OCI-LY1 (cell line): ENCODE measurements around the gene MAP3K4.
"Not testable (repeated sequence)": the region's sequence is repeated elsewhere in the genome, so short reads cannot be mapped to it uniquely, and the experiment has no call there.

Source experiments
- H2AFZ ChIP-seq: fragments of 200-600 bp; sonication (generic), shearing (Covaris generic); 2 replicates; pipeline ENCODE4 v1.6.0; 2014; ENCODE audit warnings: antibody characterized with exemption, mild to moderate bottlenecking, low read length
- H3F3A ChIP-seq: fragments of 200-600 bp; sonication (generic), shearing (Covaris generic); 2 replicates; pipeline ENCODE4 v1.6.0; 2014; ENCODE audit warnings: mild to moderate bottlenecking, antibody characterized with exemption, low read length, moderate library complexity; ENCODE audit not compliant: insufficient read depth
- H3K27ac ChIP-seq: fragments of 200-600 bp; sonication (generic); 2 replicates; pipeline ENCODE4 v1.5.1; 2014; ENCODE audit warnings: low read length, mixed run types, mild to moderate bottlenecking, low read depth; ENCODE audit not compliant: poor library complexity, severe bottlenecking
- H3K27me3 ChIP-seq: fragments of 200-600 bp; sonication (generic); 2 replicates; pipeline ENCODE4 v1.6.0; 2014; ENCODE audit warnings: antibody characterized with exemption, mild to moderate bottlenecking, low read length, moderate library complexity; ENCODE audit not compliant: insufficient read depth
- H3K36me3 ChIP-seq: fragments of 200-600 bp; sonication (generic); 2 replicates; pipeline ENCODE4 v1.6.1; 2014; ENCODE audit warnings: mild to moderate bottlenecking, antibody characterized with exemption, low read length, moderate library complexity, mixed read lengths; ENCODE audit not compliant: insufficient read depth
- H3K4me1 ChIP-seq: fragments of 200-600 bp; sonication (generic); 2 replicates; pipeline ENCODE4 v1.5.1; 2014; ENCODE audit warnings: mild to moderate bottlenecking, low read length, moderate library complexity; ENCODE audit not compliant: insufficient read depth, severe bottlenecking
- H3K4me2 ChIP-seq: fragments of 200-600 bp; sonication (generic), shearing (Covaris generic); 2 replicates; pipeline ENCODE4 v1.6.1; 2014; ENCODE audit warnings: low read length
- H3K4me3 ChIP-seq: fragments of 200-600 bp; sonication (generic); 2 replicates; pipeline ENCODE4 v1.5.1; 2014; ENCODE audit warnings: low read length, low read depth, mild to moderate bottlenecking, mixed read lengths; ENCODE audit not compliant: poor library complexity, severe bottlenecking
- H3K79me2 ChIP-seq: fragments of 200-600 bp; shearing (Covaris generic); 2 replicates; pipeline ENCODE4 v1.6.1; 2016; ENCODE audit warnings: mixed run types, low read length, mixed read lengths; ENCODE audit not compliant: insufficient read depth
- H3K9ac ChIP-seq: fragments of 200-600 bp; sonication (generic), shearing (Covaris generic); 2 replicates; pipeline ENCODE4 v1.6.1; 2014; ENCODE audit warnings: mild to moderate bottlenecking, low read length, mixed read lengths
- H3K9me2 ChIP-seq: fragments of 200-600 bp; sonication (generic), shearing (Covaris generic); 2 replicates; pipeline ENCODE4 v1.6.1; 2014; ENCODE audit warnings: low read depth, mild to moderate bottlenecking, low read length, mixed read lengths
- H3K9me3 ChIP-seq: fragments of 200-600 bp; shearing (Covaris generic); 2 replicates; pipeline ENCODE4 v1.6.1; 2014; ENCODE audit warnings: low read length, mixed read lengths
- H4K20me1 ChIP-seq: fragments of 200-600 bp; sonication (generic), shearing (Covaris generic); 2 replicates; pipeline ENCODE4 v1.6.0; 2016; ENCODE audit warnings: mild to moderate bottlenecking, low read length; ENCODE audit not compliant: insufficient read depth
- CTCF ChIP-seq: fragments of 200-600 bp; sonication (generic), shearing (Covaris generic); IDR thresholded peaks from 2 replicates; pipeline ENCODE4 v1.5.1; 2017; ENCODE audit warnings: mild to moderate bottlenecking, antibody characterized with exemption, low read length, moderate library complexity, mixed read lengths
- EZH2 ChIP-seq: fragments of 200-600 bp; sonication (generic), shearing (Covaris generic); IDR thresholded peaks from 2 replicates; pipeline ENCODE4 v1.8.0; 2017; ENCODE audit warnings: borderline replicate concordance, mixed run types, mild to moderate bottlenecking, antibody characterized with exemption, low read length, moderate library complexity, mixed read lengths

The MAP3K4 gene

GRCh38 chr6:160979061-160979708 is 12.4 kb upstream of the MAP3K4 start:
- no peak overlapping the region for H3K4me3 ChIP-seq
- no peaks in the 10 kb centered on the region for H3K4me1 ChIP-seq
- TF ChIP-seq EZH2, result no peak
- no peak for TF ChIP-seq CTCF
- H3K36me3 ChIP-seq, result no peaks in the 10 kb centered on the region
- H3K9me2 ChIP-seq, result no peaks in the 10 kb centered on the region
- H3K79me2 ChIP-seq, result no peaks in the 10 kb centered on the region
- no peaks in the 10 kb centered on the region for H4K20me1 ChIP-seq
- H3K4me2 ChIP-seq, result no peak overlapping the region
- no peak overlapping the region for H3K9ac ChIP-seq
- no peaks in the 10 kb centered on the region for H3F3A ChIP-seq
- H3K27me3 ChIP-seq, result 0 out of 2 replicates have a peak, but pooled peaks cover 5% of the 10 kb centered on the region
- no peak overlapping the region for H2AFZ ChIP-seq
- no peak overlapping the region for H3K27ac ChIP-seq
- H3K9me3 ChIP-seq, result peaks cover 12% of the 10 kb centered on the region; the same call in 1 of the 2 replicates

- not testable (repeated sequence) for H3F3A ChIP-seq, H3K36me3 ChIP-seq, H3K4me2 ChIP-seq, H3K4me1 ChIP-seq, H3K79me2 ChIP-seq, H3K27me3 ChIP-seq, H2AFZ ChIP-seq, H4K20me1 ChIP-seq, H3K27ac ChIP-seq, H3K9ac ChIP-seq, H3K9me2 ChIP-seq, H3K4me3 ChIP-seq
- H3K9me3 ChIP-seq, result peaks cover 16% of the 10 kb centered on the region; the same call in 1 of the 2 replicates
Measured at GRCh38 chr6:160983377-160983948, 8.1 kb upstream of the MAP3K4 start.

- no peaks in the 10 kb centered on the region for H4K20me1 ChIP-seq
- no peaks in the 10 kb centered on the region for H3F3A ChIP-seq
- no peak overlapping the region for H3K4me3 ChIP-seq
- H3K27ac ChIP-seq, result no peak overlapping the region
- TF ChIP-seq CTCF, result no peak
- TF ChIP-seq EZH2, result no peak
- no peak overlapping the region for H3K4me2 ChIP-seq
- peaks cover 16% of the 10 kb centered on the region; the same call in 1 of the 2 replicates for H3K9me3 ChIP-seq
- H3K27me3 ChIP-seq, result no peaks in the 10 kb centered on the region; the same call in 1 of the 2 replicates
- H3K4me1 ChIP-seq, result peaks cover 8% of the 10 kb centered on the region
- no peaks in the 10 kb centered on the region for H3K79me2 ChIP-seq
- no peak overlapping the region for H2AFZ ChIP-seq
- H3K9ac ChIP-seq, result no peak overlapping the region
- no peaks in the 10 kb centered on the region for H3K36me3 ChIP-seq
- H3K9me2 ChIP-seq, result no peaks in the 10 kb centered on the region
Measured at GRCh38 chr6:160986851-160987250, 4.7 kb upstream of the MAP3K4 start.

- Histone ChIP-seq H3K27me3 (no peaks in the 10 kb centered on the region; the same call in 1 of the 2 replicates), H3K79me2 (no peaks in the 10 kb centered on the region), H3K27ac (no peak overlapping the region), H3K4me2 (no peak overlapping the region), H3K9me3 (peaks cover 16% of the 10 kb centered on the region; the same call in 1 of the 2 replicates), H2AFZ (no peak overlapping the region), H4K20me1 (no peaks in the 10 kb centered on the region), H3K9me2 (no peaks in the 10 kb centered on the region), H3F3A (no peaks in the 10 kb centered on the region), H3K4me3 (no peak overlapping the region), H3K36me3 (no peaks in the 10 kb centered on the region), H3K4me1 (peaks cover 8% of the 10 kb centered on the region), H3K9ac (no peak overlapping the region)
- TF ChIP-seq EZH2 (no peak), CTCF (no peak)
Measured at GRCh38 chr6:160987265-160987664, 4.3 kb upstream of the MAP3K4 start.
